ENCODE measurements around the gene HNRNPAB.

The HNRNPAB gene

GRCh38 chr5:178232124-178232919 lies 28.0 kb downstream of the HNRNPAB start, which contains the start of gene PHYKPL:
Gene PHYKPL (minus strand): TSS chr5:178232802. CDS start chr5:178232550, 252 bp downstream.
- DNase-seq, result peak; percentile 86

GRCh38 chr5:178232920-178233429 lies 28.6 kb downstream of the HNRNPAB start:
- DNase-seq, result no peak

GRCh38 chr5:178234121-178234749 lies 29.9 kb downstream of the HNRNPAB start:
- DNase-seq, result peak; percentile 22

- DNase-seq, result peak; percentile 83
Measured at GRCh38 chr5:178234750-178235587, 30.6 kb downstream of the HNRNPAB start.

- peak; percentile 13 for DNase-seq
Measured at GRCh38 chr5:178235588-178235974, 31.2 kb downstream of the HNRNPAB start.

- peak; percentile 28 for DNase-seq
Measured at GRCh38 chr5:178236126-178236525, 31.8 kb downstream of the HNRNPAB start.

GRCh38 chr5:178236679-178237078 lies 32.3 kb downstream of the HNRNPAB start:
- peak; percentile 55 for DNase-seq

- DNase-seq, result peak; percentile 46
Measured at GRCh38 chr5:178237431-178238312, 33.3 kb downstream of the HNRNPAB start.

GRCh38 chr5:178238313-178238635 lies 33.9 kb downstream of the HNRNPAB start:
- no peak for DNase-seq

- DNase-seq, result peak; percentile 19
Measured at GRCh38 chr5:178238711-178239592, 34.6 kb downstream of the HNRNPAB start.

- DNase-seq, result peak; percentile 24
Measured at GRCh38 chr5:178239626-178240301, 35.4 kb downstream of the HNRNPAB start.

GRCh38 chr5:178240341-178240741 lies 36.0 kb downstream of the HNRNPAB start:
- DNase-seq, result no peak

- peak; percentile 13 for DNase-seq
Measured at GRCh38 chr5:178240766-178241165, 36.4 kb downstream of the HNRNPAB start.

GRCh38 chr5:178241231-178241663 lies 36.9 kb downstream of the HNRNPAB start:
- DNase-seq, result peak; percentile 37

- peak; percentile 26 for DNase-seq
Measured at GRCh38 chr5:178241688-178242231, 37.4 kb downstream of the HNRNPAB start.

GRCh38 chr5:178242416-178242815 lies 38.1 kb downstream of the HNRNPAB start:
- DNase-seq, result peak; percentile 16

- DNase-seq, result no peak
Measured at GRCh38 chr5:178244576-178244975, 40.2 kb downstream of the HNRNPAB start.

GRCh38 chr5:178245389-178245788 lies 41.1 kb downstream of the HNRNPAB start:
- DNase-seq, result no peak

GRCh38 chr5:178246624-178247279 lies 42.4 kb downstream of the HNRNPAB start:
- peak; percentile 27 for DNase-seq
